Mesothelial cell of epicardium (in vitro differentiated cells): ENCODE results near the gene HIVEP3. TPM values are rescaled to one million over a fixed set of nuclear protein-coding genes. Genes with fewer than 3 reads are reported as not detected.

Source experiments
- DNase-seq, 2 experiments: peaks; one replicate each; pipeline ENCODE4 v3.0.0; 2021; ENCODE audit warnings: low spot score in 2 of 2; ENCODE audit not compliant: unreplicated experiment in 2 of 2
- H3K27ac Mint-ChIP-seq: 2 replicates; pipeline ENCODE4 v1.8.0; 2021; ENCODE audit warnings: mixed read lengths
- H3K27me3 Mint-ChIP-seq: 2 replicates; pipeline ENCODE4 v1.8.0; 2021; ENCODE audit warnings: low read depth, mixed read lengths
- H3K36me3 Mint-ChIP-seq: 2 replicates; pipeline ENCODE4 v1.8.0; 2021; ENCODE audit warnings: mixed read lengths
- H3K4me1 Mint-ChIP-seq: 2 replicates; pipeline ENCODE4 v1.8.0; 2021; ENCODE audit warnings: mixed read lengths
- H3K4me3 Mint-ChIP-seq: 2 replicates; pipeline ENCODE4 v1.8.0; 2021; ENCODE audit warnings: mild to moderate bottlenecking, moderate library complexity, mixed read lengths
- H3K9me3 Mint-ChIP-seq: 2 replicates; pipeline ENCODE4 v1.8.0; 2021; ENCODE audit warnings: mixed read lengths
- CTCF ChIP-seq: fragments of 200-600 bp; sonication (generic); IDR thresholded peaks from one replicate; pipeline ENCODE4 v1.5.0; 2021; ENCODE audit warnings: antibody characterized with exemption; ENCODE audit not compliant: unreplicated experiment
- total RNA-seq: library from RNA; stranded (reverse); gene quantifications from 3 replicates; pipeline ENCODE4 v1.2.1, GENCODE V29; 2021

The HIVEP3 gene
- total RNA-seq, 1 donor from 2014 or later = 8.9 TPM

- Mint-ChIP-seq H3K36me3 (no peaks in the 10 kb centered on the region), H3K27me3 (peaks cover 4% of the 10 kb centered on the region), H3K4me1 (peaks cover 38% of the 10 kb centered on the region), H3K9me3 (no peaks in the 10 kb centered on the region), H3K27ac (no peak overlapping the region), H3K4me3 (no peak overlapping the region)
- no peak for TF ChIP-seq CTCF
- DNase-seq = no peak
Observed at GRCh38 chr1:41862384-41863221, 56.1 kb downstream of the HIVEP3 start.

DNA sequence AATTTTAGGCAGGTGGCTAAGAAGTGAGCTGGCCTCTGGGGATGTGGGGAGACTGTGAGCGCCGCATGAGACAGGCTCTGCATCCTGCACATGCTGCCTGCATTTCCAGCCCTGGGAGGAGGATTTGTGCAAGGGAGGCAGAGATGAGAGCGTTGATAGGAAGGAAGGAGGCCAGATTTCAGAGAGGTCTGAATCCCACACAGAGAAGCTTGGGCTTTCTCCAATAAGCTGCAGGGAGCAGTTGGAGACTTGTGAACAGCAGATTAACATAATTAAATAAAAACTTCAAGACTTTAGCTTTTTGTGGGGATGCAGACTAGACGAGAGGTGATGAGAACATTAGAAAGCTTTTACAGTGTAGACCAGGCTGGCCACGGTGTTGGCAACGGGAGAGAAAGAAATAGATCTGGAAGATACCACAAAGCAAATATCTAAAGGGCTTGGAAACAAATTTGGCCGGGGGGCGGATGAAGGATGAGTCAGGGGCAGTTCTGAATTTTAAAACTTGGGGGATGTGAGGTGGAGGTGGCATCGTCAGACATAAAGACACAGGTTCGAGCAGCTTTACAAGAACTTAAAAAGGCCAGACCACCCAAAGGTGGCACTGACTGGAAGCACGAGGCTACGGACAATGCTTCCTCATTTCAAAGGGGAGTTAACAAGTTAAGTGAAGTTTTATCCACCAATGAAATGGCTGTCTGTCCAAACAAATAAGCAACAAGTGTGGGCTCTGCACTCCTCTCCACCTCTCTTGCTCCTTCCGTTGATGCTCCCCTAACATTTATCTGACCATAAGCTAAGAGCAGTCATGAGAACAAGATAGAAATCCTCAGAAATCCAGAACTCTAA, 57.0 kb downstream of the HIVEP3 start:
- no peak for DNase-seq
- Mint-ChIP-seq H3K4me3 (no peak overlapping the region), H3K9me3 (no peaks in the 10 kb centered on the region), H3K27ac (no peak overlapping the region), H3K27me3 (peaks cover 4% of the 10 kb centered on the region), H3K36me3 (no peaks in the 10 kb centered on the region), H3K4me1 (peaks cover 38% of the 10 kb centered on the region)
- no peak for TF ChIP-seq CTCF

DNA sequence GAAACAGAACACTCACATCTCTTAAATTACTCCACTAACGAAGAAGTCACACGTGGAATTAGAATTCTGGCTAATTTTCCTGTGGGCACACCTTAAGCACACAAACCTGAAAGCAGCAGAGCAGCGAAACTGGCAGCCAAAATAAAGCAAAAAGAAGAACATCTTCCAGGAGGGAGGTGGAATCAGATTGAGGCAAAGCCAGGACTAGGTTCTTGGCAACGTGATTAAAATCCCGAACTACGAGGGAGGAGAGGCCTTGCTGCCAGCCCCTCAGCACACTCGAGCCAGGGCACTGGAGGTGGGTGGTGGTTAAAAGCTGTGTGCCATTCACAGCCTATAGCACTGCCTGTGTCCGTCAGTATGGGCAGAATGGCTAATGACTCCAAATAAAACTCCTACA, 58.0 kb downstream of the HIVEP3 start:
- Mint-ChIP-seq H3K4me3 (no peak overlapping the region), H3K36me3 (no peaks in the 10 kb centered on the region), H3K4me1 (peaks cover 41% of the 10 kb centered on the region), H3K9me3 (no peaks in the 10 kb centered on the region), H3K27me3 (peaks cover 4% of the 10 kb centered on the region), H3K27ac (no peak overlapping the region)
- no peak for TF ChIP-seq CTCF
- no peak for DNase-seq

DNA sequence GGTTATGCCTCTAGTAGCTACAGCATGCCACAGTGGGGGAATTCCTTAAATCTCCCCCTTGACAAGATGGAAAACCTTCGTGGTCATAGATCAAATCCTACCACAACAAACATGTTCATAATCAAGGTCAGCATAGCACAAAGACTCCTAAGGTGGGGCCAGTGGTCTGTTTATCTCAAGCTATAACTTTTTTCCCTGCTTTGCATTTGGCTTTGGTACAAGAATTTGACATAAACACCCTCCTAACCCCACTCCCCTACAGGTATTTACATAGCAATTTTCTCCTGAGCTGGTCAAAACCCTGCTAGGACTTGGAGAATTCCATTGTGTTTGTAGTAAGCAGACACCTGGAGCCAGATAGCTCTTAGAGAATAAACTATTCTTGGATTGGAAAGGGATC, 58.5 kb downstream of the HIVEP3 start:
- peaks cover 41% of the 10 kb centered on the region for H3K4me1 Mint-ChIP-seq
- no peak overlapping the region for H3K27ac Mint-ChIP-seq
- no peak for DNase-seq

DNA sequence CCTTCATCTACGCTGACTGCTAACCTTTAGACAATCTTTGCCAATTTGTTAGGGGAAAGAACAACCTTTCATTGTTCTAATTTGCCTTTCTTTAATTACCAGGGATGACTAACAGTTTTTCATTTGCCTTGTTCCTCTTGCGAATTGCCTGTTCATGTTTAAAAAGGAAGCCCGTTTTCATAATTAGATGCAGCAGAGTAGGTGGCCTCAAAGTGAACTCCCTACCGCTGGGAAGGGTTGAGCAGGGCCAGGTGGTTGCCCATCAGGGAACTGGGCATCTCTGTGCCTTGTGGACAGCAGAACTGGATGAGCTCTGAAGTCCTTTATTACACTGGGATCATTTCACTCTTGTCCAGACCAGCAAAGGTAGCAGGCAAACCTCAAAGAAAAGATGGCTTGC, 59.0 kb downstream of the HIVEP3 start:
- H3K9me3 Mint-ChIP-seq = peaks cover 5% of the 10 kb centered on the region
- peaks cover 41% of the 10 kb centered on the region for H3K4me1 Mint-ChIP-seq
- H3K4me3 Mint-ChIP-seq = no peak overlapping the region
- TF ChIP-seq CTCF = no peak
- no peak for DNase-seq
- peaks cover 6% of the 10 kb centered on the region for H3K27me3 Mint-ChIP-seq
- H3K36me3 Mint-ChIP-seq = peaks cover 3% of the 10 kb centered on the region
- no peak overlapping the region for H3K27ac Mint-ChIP-seq

More for the DNA sequence above, 58.5 kb downstream of the HIVEP3 start:
- H3K9me3 Mint-ChIP-seq = peaks cover 5% of the 10 kb centered on the region
- H3K4me3 Mint-ChIP-seq = no peak overlapping the region
- H3K36me3 Mint-ChIP-seq = peaks cover 3% of the 10 kb centered on the region
- peaks cover 6% of the 10 kb centered on the region for H3K27me3 Mint-ChIP-seq
- no peak for TF ChIP-seq CTCF
